Left hindlimb (tissue), 1 donor: ENCODE data around the gene TTLL12.

Source experiments
- DNase-seq: peaks from one replicate; pipeline ENCODE4 v3.0.0-alpha.2; 2018

Gene TTLL12

GRCh38 chr22:43198126-43198525, 11.2 kb upstream of the TTLL12 start:
- no peak for DNase-seq

GRCh38 chr22:43197271-43197941, 10.5 kb upstream of the TTLL12 start:
- no peak for DNase-seq

GRCh38 chr22:43191831-43192230, 4.9 kb upstream of the TTLL12 start:
- DNase-seq, result no peak

GRCh38 chr22:43188829-43189545, 2.1 kb upstream of the TTLL12 start:
- DNase-seq, result no peak

- peak; percentile 97 for DNase-seq
Measured at GRCh38 chr22:43187171-43188099, 501 bp upstream of the TTLL12 start.

GRCh38 chr22:43185860-43186261, 1.1 kb downstream of the TTLL12 start:
- peak; percentile 60 for DNase-seq

GRCh38 chr22:43183496-43184277, 3.2 kb downstream of the TTLL12 start:
- DNase-seq, result no peak

GRCh38 chr22:43182726-43183125, 4.2 kb downstream of the TTLL12 start:
- no peak for DNase-seq

GRCh38 chr22:43182118-43182517, 4.8 kb downstream of the TTLL12 start:
- no peak for DNase-seq

- no peak for DNase-seq
Measured at GRCh38 chr22:43181321-43182076, 5.4 kb downstream of the TTLL12 start.

GRCh38 chr22:43180670-43181069, 6.3 kb downstream of the TTLL12 start:
- no peak for DNase-seq

- DNase-seq, result no peak
Measured at GRCh38 chr22:43179911-43180195, 7.1 kb downstream of the TTLL12 start.

GRCh38 chr22:43179146-43179910, 7.6 kb downstream of the TTLL12 start:
- DNase-seq, result no peak

GRCh38 chr22:43177479-43177878, 9.5 kb downstream of the TTLL12 start:
- DNase-seq, result no peak

GRCh38 chr22:43176090-43176489, 10.8 kb downstream of the TTLL12 start:
- no peak for DNase-seq

- DNase-seq, result no peak
Measured at GRCh38 chr22:43174941-43175531, 11.9 kb downstream of the TTLL12 start.

GRCh38 chr22:43173976-43174720, 12.8 kb downstream of the TTLL12 start:
- DNase-seq, result no peak

GRCh38 chr22:43173566-43173965, 13.4 kb downstream of the TTLL12 start:
- no peak for DNase-seq

- DNase-seq, result no peak
Measured at GRCh38 chr22:43172191-43172590, 14.7 kb downstream of the TTLL12 start.

GRCh38 chr22:43171607-43172006, 15.3 kb downstream of the TTLL12 start:
- DNase-seq, result no peak
